ENCODE data around the gene CREB3L2. TPM values are rescaled to one million over a fixed set of nuclear protein-coding genes. Genes with fewer than 3 reads are reported as not detected.

CREB3L2 gene
- total RNA-seq, 1 donor from 2014 or later: 8.4 TPM

- Histone ChIP-seq H3K36me3 (ENCODE audit: control insufficient read depth, insufficient read depth, low read length) (no peaks in the 10 kb centered on the region), H3K27me3 (ENCODE audit: control insufficient read depth, insufficient read depth, low read length) (no peaks in the 10 kb centered on the region), H3K4me3 (ENCODE audit: low read depth, low read length) (no peak overlapping the region)
- DNase-seq (ENCODE audit: low read depth): no peak
- no peak for TF ChIP-seq CTCF (IDR thresholded peaks at IDR 0.05; ENCODE audit: insufficient read depth, low read length, severe bottlenecking)
- no peak for FAIRE-seq
Observed at GRCh38 chr7:137947046-137947445, 54.8 kb downstream of the CREB3L2 start.

GRCh38 chr7:137946011-137946410 lies 55.9 kb downstream of the CREB3L2 start:
- FAIRE-seq (no peak), DNase-seq (ENCODE audit: low read depth) (no peak)
- no peak for TF ChIP-seq CTCF (IDR thresholded peaks at IDR 0.05; ENCODE audit: insufficient read depth, low read length, severe bottlenecking)
- Histone ChIP-seq H3K36me3 (ENCODE audit: control insufficient read depth, insufficient read depth, low read length) (no peaks in the 10 kb centered on the region), H3K4me3 (ENCODE audit: low read depth, low read length) (no peak overlapping the region), H3K27me3 (ENCODE audit: control insufficient read depth, insufficient read depth, low read length) (no peaks in the 10 kb centered on the region)

GRCh38 chr7:137944168-137944567 lies 57.7 kb downstream of the CREB3L2 start:
- TF ChIP-seq CTCF (IDR thresholded peaks at IDR 0.05; ENCODE audit: insufficient read depth, low read length, severe bottlenecking): no peak
- DNase-seq (ENCODE audit: low read depth) (no peak), FAIRE-seq (no peak)
- Histone ChIP-seq H3K36me3 (ENCODE audit: control insufficient read depth, insufficient read depth, low read length) (no peaks in the 10 kb centered on the region), H3K27me3 (ENCODE audit: control insufficient read depth, insufficient read depth, low read length) (no peaks in the 10 kb centered on the region), H3K4me3 (ENCODE audit: low read depth, low read length) (no peak overlapping the region)

GRCh38 chr7:137943132-137943551 lies 58.7 kb downstream of the CREB3L2 start:
- FAIRE-seq (no peak), DNase-seq (ENCODE audit: low read depth) (no peak)
- no peak for TF ChIP-seq CTCF (IDR thresholded peaks at IDR 0.05; ENCODE audit: insufficient read depth, low read length, severe bottlenecking)
- H3K4me3 ChIP-seq (ENCODE audit: low read depth, low read length): no peak overlapping the region
- H3K36me3 ChIP-seq (ENCODE audit: control insufficient read depth, insufficient read depth, low read length): no peaks in the 10 kb centered on the region
- H3K27me3 ChIP-seq (ENCODE audit: control insufficient read depth, insufficient read depth, low read length): no peaks in the 10 kb centered on the region

GRCh38 chr7:137942484-137943115 lies 59.3 kb downstream of the CREB3L2 start:
- H3K27me3 ChIP-seq (ENCODE audit: control insufficient read depth, insufficient read depth, low read length): no peaks in the 10 kb centered on the region
- DNase-seq (ENCODE audit: low read depth) (no peak), FAIRE-seq (no peak)
- H3K36me3 ChIP-seq (ENCODE audit: control insufficient read depth, insufficient read depth, low read length): no peaks in the 10 kb centered on the region
- no peak overlapping the region for H3K4me3 ChIP-seq (ENCODE audit: low read depth, low read length)
- TF ChIP-seq CTCF (IDR thresholded peaks at IDR 0.05; ENCODE audit: insufficient read depth, low read length, severe bottlenecking): no peak

All from bronchial epithelial cell (primary cell).